Transverse colon (tissue), 4 donors: ENCODE measurements around the gene KRTCAP2. TPM values are rescaled to one million over a fixed set of nuclear protein-coding genes. Genes with fewer than 3 reads are reported as not detected.

Experiments used
- DNase-seq: peaks from one replicate; pipeline ENCODE4 v3.0.0-alpha.2; 2019
- H3K27ac ChIP-seq, 4 donors: fragments of 200-600 bp; sonication (generic); 2 replicates each; pipeline ENCODE4 v1.5.1; 2016 to 2018; ENCODE audit warnings: inconsistent platforms in 4 of 4
- H3K27me3 ChIP-seq: fragments of 200-600 bp; sonication (generic); 2 replicates; pipeline ENCODE4 v1.5.1; 2017; ENCODE audit warnings: inconsistent platforms
- H3K36me3 ChIP-seq, 4 donors: fragments of 200-600 bp; sonication (generic); 2 replicates each; pipeline ENCODE4 v1.5.1; 2017 to 2019; ENCODE audit warnings: inconsistent platforms in 4 of 4
- H3K4me1 ChIP-seq, 4 donors: fragments of 200-600 bp; sonication (generic); 2 replicates each; pipeline ENCODE4 v1.5.1; 2017 to 2020; ENCODE audit warnings: inconsistent platforms in 4 of 4
- H3K4me3 ChIP-seq, 4 donors: fragments of 200-600 bp; sonication (generic); 1 replicate in 1 of 4; 2 replicates in 3 of 4; pipeline versions ENCODE4 v1.5.1 to v1.6.1; 2017 to 2019; ENCODE audit warnings: inconsistent platforms in 4 of 4
- H3K9me3 ChIP-seq, 2 donors: fragments of 200-600 bp; sonication (generic); 2 replicates each; pipeline ENCODE4 v1.5.1; 2017 to 2019; ENCODE audit warnings: inconsistent platforms in 2 of 2
- EP300 ChIP-seq: sonication (generic); formaldehyde crosslinking; IDR thresholded peaks from one replicate; pipeline ENCODE4 v1.6.1; 2017; ENCODE audit warnings: antibody characterized with exemption, low read depth
- POLR2A ChIP-seq: fragments of 450-650 bp; IDR thresholded peaks from one replicate; pipeline ENCODE4 v1.6.1; 2016; ENCODE audit warnings: antibody characterized with exemption, mild to moderate bottlenecking, moderate library complexity
- POLR2AphosphoS5 ChIP-seq, 3 donors: sonication (generic); formaldehyde crosslinking; IDR thresholded peaks; one replicate each; pipeline ENCODE4 v1.6.1; 2016; ENCODE audit warnings: antibody characterized with exemption in 3 of 3
- WGBS, 2 donors: methylation state at CpG; one replicate each; pipeline ENCODE4 v1.1.5; 2018; ENCODE audit warnings: low coverage in 1 of 2; 5-methylcytosine and 5-hydroxymethylcytosine counted together
- in situ Hi-C, 4 donors: fragments of 200-750 bp; cut with MboI; loops; one replicate each; pipeline versions ENCODE4 v1.15.0 to v1.15.1; 2017; ENCODE audit warnings: low sequenced_read_pairs in 3 of 4, low pct_ligation_motif_present in 1 of 4, low pct_unique_long_range_greater_than_20kb in 1 of 4
- intact Hi-C: fragments of 100-400 bp; cut with DNase I; formaldehyde crosslinking; loops from one replicate; pipeline ENCODE4 v1.15.1; 2023; ENCODE audit warnings: low total_unique reads
- total RNA-seq, 4 donors: library from RNA; depleted of rRNA; stranded (reverse); fragments of >200 nt; gene quantifications; one replicate each; pipeline ENCODE4 v1.1.0, GENCODE V29; 2016
- TF ChIP-seq, protein P1 (sequence below), 5 experiments: fragments of 200-600 bp in 3 of 5; fragments of 450-650 bp in 2 of 5; sonication (generic) in 3 of 5; IDR thresholded peaks; 1 replicate in 2 of 5; 2 replicates in 3 of 5; pipeline ENCODE4 v1.5.1; 2016 to 2017; ENCODE audit warnings: antibody characterized with exemption in 5 of 5, inconsistent platforms in 3 of 5, mild to moderate bottlenecking in 2 of 5, moderate library complexity in 1 of 5

The KRTCAP2 gene
- total RNA-seq, 4 donors from 2014 or later: 106 to 240 (median 131) TPM

DNA sequence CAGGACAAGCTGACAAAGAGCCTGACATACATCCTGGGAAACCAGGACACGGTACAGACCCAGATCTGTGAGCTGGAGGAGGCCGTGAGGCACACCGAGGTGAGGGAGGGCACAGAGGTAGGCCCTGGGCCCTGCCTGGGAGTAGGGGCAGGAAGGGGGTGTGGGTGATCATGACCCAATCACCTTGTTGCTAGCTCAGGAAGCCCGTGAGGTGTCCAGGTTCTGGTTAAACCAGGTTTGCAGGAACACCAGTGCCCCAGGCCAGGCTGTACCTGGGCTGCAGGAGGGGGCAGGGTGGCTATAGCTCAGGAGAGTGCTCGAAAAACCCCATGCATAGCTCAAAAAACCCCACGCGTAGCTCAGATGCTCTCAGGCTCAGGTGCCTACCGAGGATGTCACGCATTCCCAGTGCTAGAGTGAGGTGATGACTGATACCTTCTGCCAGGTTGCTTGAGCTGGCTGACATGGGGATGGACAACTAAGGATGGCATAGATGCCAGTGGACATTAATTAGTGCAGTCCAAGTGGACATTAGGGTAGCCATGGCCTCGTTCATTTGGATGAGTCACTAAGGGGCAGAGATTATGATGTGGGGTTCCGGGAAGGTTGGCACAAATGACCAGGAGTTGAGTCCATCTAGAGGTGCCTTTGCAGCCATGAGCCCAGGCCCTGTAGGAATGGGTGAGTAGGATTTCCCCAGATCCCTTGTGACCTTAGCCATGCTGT lies 4.3 kb upstream of the KRTCAP2 start:
- Histone ChIP-seq H3K9me3 (no peaks in the 10 kb centered on the region), H3K4me1 (peaks cover 9 to 25% (median 19%) of the 10 kb centered on the region in 4 donors), H3K4me3 (no peak overlapping the region), H3K27ac (no peak overlapping the region), H3K27me3 (peaks cover 6% of the 10 kb centered on the region), H3K36me3 (no peaks in the 10 kb centered on the region)
- TF ChIP-seq POLR2A (no peak), POLR2AphosphoS5 (IDR thresholded peaks at IDR 0.05) (no peak)
- no peak for DNase-seq
- intact Hi-C loops (no loop called here), in situ Hi-C loops (no loop called here)
- WGBS, 2 donors: 72 to 100% methylated on average over 1 to 11 of the region's 11 CpGs

DNA sequence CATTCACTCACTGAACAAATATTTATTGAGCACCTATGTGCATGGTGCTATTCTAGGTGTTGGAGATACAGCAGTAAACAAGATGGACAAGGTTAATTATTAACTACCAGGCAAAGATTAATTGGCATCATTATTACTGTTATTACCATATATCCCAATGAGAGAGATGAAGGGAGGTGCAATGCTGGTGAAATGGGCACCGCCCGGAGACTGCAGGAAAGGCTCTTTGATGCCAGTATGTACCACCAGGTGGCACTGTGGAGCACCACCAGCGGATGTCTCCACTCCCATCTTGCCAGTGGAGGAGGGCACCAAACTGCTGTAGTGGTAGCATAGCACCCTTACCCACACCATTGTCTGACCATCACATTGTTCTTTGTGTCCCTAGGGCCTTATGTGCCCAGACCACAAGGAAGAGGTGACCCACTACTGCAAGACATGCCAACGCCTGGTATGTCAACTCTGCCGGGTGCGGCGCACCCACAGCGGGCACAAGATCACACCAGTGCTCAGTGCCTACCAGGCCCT lies 3.5 kb upstream of the KRTCAP2 start:
- intact Hi-C loops: no loop called here
- Histone ChIP-seq H3K36me3 (no peaks in the 10 kb centered on the region), H3K4me1 (peaks cover 15 to 31% (median 25%) of the 10 kb centered on the region in 4 donors), H3K4me3 (no peak overlapping the region), H3K27ac (no peak overlapping the region), H3K9me3 (no peaks in the 10 kb centered on the region), H3K27me3 (peaks cover 6% of the 10 kb centered on the region)
- TF ChIP-seq EP300: no peak
- TF ChIP-seq, protein P1, sequence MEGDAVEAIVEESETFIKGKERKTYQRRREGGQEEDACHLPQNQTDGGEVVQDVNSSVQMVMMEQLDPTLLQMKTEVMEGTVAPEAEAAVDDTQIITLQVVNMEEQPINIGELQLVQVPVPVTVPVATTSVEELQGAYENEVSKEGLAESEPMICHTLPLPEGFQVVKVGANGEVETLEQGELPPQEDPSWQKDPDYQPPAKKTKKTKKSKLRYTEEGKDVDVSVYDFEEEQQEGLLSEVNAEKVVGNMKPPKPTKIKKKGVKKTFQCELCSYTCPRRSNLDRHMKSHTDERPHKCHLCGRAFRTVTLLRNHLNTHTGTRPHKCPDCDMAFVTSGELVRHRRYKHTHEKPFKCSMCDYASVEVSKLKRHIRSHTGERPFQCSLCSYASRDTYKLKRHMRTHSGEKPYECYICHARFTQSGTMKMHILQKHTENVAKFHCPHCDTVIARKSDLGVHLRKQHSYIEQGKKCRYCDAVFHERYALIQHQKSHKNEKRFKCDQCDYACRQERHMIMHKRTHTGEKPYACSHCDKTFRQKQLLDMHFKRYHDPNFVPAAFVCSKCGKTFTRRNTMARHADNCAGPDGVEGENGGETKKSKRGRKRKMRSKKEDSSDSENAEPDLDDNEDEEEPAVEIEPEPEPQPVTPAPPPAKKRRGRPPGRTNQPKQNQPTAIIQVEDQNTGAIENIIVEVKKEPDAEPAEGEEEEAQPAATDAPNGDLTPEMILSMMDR (IDR thresholded peaks at IDR 0.05): peak; percentile 94 to 96 (median 95)
- 57% methylated on average over 8 of the region's 8 CpGs; no CpG with 5 or more reads in 1 of the 2 donors for WGBS, 2 donors
- in situ Hi-C loops: no loop called here
- DNase-seq: peak; percentile 93

DNA sequence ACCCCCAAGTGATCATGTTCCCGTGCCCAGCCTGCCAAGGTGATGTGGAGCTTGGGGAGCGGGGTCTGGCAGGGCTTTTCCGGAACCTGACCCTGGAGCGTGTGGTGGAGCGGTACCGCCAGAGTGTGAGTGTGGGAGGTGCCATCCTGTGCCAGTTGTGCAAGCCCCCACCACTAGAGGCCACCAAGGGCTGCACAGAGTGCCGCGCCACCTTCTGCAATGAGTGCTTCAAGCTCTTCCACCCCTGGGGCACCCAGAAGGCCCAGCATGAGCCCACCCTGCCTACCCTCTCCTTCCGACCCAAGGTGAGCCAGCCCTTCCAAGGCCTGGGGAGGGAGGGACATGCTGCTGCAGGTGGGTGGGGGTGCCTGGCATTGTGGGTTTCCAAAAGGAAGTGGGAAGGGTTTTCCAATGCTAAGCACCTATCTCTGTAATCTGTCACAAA lies 2.8 kb upstream of the KRTCAP2 start:
- Histone ChIP-seq H3K36me3 (no peaks in the 10 kb centered on the region), H3K4me3 (no peak overlapping the region), H3K4me1 (peaks cover 15 to 31% (median 25%) of the 10 kb centered on the region in 4 donors), H3K27ac (no peak overlapping the region), H3K9me3 (no peaks in the 10 kb centered on the region), H3K27me3 (peaks cover 6% of the 10 kb centered on the region)
- intact Hi-C loops: no loop called here
- DNase-seq: peak; percentile 16
- in situ Hi-C loops: no loop called here
- no peak for TF ChIP-seq POLR2A
- TF ChIP-seq POLR2AphosphoS5 (IDR thresholded peaks at IDR 0.05): no peak
- TF ChIP-seq, protein P1 (IDR thresholded peaks at IDR 0.05): no peak
- TF ChIP-seq EP300: no peak
- 20 to 82% methylated on average over 1 to 9 of the region's 9 CpGs for WGBS, 2 donors

DNA sequence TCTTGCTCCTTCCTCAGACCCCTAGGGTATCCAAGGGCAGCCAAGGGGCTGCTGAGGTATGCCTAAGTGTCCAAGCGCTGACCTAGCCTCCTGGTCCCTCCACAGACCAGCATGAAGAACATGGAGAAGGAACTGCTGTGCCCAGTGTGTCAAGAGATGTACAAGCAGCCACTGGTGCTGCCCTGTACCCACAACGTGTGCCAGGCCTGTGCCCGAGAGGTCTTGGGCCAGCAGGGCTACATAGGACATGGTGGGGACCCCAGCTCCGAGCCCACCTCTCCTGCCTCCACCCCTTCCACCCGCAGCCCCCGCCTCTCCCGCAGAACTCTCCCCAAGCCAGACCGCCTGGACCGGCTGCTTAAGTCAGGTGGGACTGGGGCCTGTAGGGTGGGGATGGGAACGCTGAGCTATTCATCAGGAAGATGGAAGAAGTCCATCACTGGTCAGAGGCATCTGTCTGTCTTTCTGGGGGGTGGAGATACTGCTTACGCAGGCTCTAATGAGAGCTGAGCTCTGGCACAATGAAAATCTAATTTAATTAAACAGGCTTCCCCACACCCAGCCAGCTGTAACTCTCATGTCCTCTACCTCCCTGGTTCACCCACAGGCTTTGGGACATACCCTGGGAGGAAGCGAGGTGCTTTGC lies 2.3 kb upstream of the KRTCAP2 start:
- Histone ChIP-seq H3K9me3 (no peaks in the 10 kb centered on the region), H3K4me3 (no peak overlapping the region), H3K4me1 (peaks cover 15 to 31% (median 25%) of the 10 kb centered on the region in 4 donors), H3K27me3 (peaks cover 6% of the 10 kb centered on the region), H3K36me3 (no peaks in the 10 kb centered on the region), H3K27ac (no peak overlapping the region)
- WGBS, 2 donors: 86 to 100% methylated on average over 1 to 12 of the region's 12 CpGs
- intact Hi-C loops (no loop called here), in situ Hi-C loops (no loop called here)
- TF ChIP-seq, protein P1 (IDR thresholded peaks at IDR 0.05): no peak
- TF ChIP-seq POLR2A (no peak), EP300 (no peak), POLR2AphosphoS5 (IDR thresholded peaks at IDR 0.05) (no peak)
- peak; percentile 11 for DNase-seq
